EL (cell line): Measurements from ENCODE around the gene GCK.
"Not testable (repeated sequence)": the region's sequence is repeated elsewhere in the genome, so short reads cannot be mapped to it uniquely, and the experiment has no call there.

Experiments
- DNase-seq: peaks from one replicate; pipeline ENCODE4 v3.0.0-alpha.2; 2016

The GCK gene

GRCh38 chr7:44176486-44176885 is 12.8 kb downstream of the GCK start:
- DNase-seq = no peak

- DNase-seq = no peak
Observed at GRCh38 chr7:44175730-44176129, 13.5 kb downstream of the GCK start.

GRCh38 chr7:44174694-44174948 is 14.6 kb downstream of the GCK start:
- DNase-seq = not testable (repeated sequence)

- DNase-seq = no peak
Observed at GRCh38 chr7:44173911-44174693, 15.1 kb downstream of the GCK start.

- DNase-seq = no peak
Observed at GRCh38 chr7:44172803-44173424, 16.3 kb downstream of the GCK start.

GRCh38 chr7:44172352-44172751 is 16.9 kb downstream of the GCK start:
- DNase-seq = no peak

- not testable (repeated sequence) for DNase-seq
Observed at GRCh38 chr7:44171901-44172300, 17.3 kb downstream of the GCK start.

- no peak for DNase-seq
Observed at GRCh38 chr7:44167920-44168319, 21.3 kb downstream of the GCK start.

GRCh38 chr7:44163591-44163990 is 25.6 kb downstream of the GCK start:
- DNase-seq = peak; percentile 96

- DNase-seq = peak; percentile 59
Observed at GRCh38 chr7:44162785-44163395, 26.3 kb downstream of the GCK start.

GRCh38 chr7:44162179-44162578 is 27.1 kb downstream of the GCK start:
- DNase-seq = peak; percentile 18

- DNase-seq = no peak
Observed at GRCh38 chr7:44161371-44161770, 27.9 kb downstream of the GCK start.

GRCh38 chr7:44159824-44160630 is 29.2 kb downstream of the GCK start:
- no peak for DNase-seq

GRCh38 chr7:44158873-44159631 is 30.2 kb downstream of the GCK start:
- DNase-seq = no peak

GRCh38 chr7:44158096-44158872 is 31.0 kb downstream of the GCK start:
- DNase-seq = no peak

GRCh38 chr7:44157116-44158080 is 31.8 kb downstream of the GCK start:
- no peak for DNase-seq

GRCh38 chr7:44156453-44157010 is 32.7 kb downstream of the GCK start:
- no peak for DNase-seq

- no peak for DNase-seq
Observed at GRCh38 chr7:44155191-44156185, 33.8 kb downstream of the GCK start.

GRCh38 chr7:44154703-44155102 is 34.5 kb downstream of the GCK start:
- DNase-seq = peak; percentile 31
